Coronary artery (tissue), 2 donors: ENCODE measurements around the gene OR2A5.

Experiments used
- DNase-seq: peaks from one replicate; pipeline ENCODE4 v3.0.0-alpha.2; 2017; ENCODE audit warnings: low spot score
- H3K27ac ChIP-seq, 2 donors: fragments of 200-600 bp; sonication (generic); one replicate each; pipeline ENCODE4 v1.5.1; 2016 to 2019
- H3K4me3 ChIP-seq: fragments of 200-600 bp; sonication (generic); 2 replicates; pipeline ENCODE4 v1.5.1; 2016; ENCODE audit warnings: mild to moderate bottlenecking, moderate library complexity
- CTCF ChIP-seq: fragments of 200-600 bp; sonication (generic); IDR thresholded peaks from one replicate; pipeline ENCODE4 v1.5.1; 2019; ENCODE audit warnings: antibody characterized with exemption

OR2A5 gene

GRCh38 chr7:144011458-144012230 is 37.1 kb upstream of the OR2A5 start:
- Histone ChIP-seq H3K4me3 (no peak overlapping the region), H3K27ac (no peak overlapping the region)
- no peak for DNase-seq
- no peak for TF ChIP-seq CTCF

- TF ChIP-seq CTCF = no peak
- H3K27ac ChIP-seq = no peak overlapping the region
- no peak for DNase-seq
- no peak overlapping the region for H3K4me3 ChIP-seq
These were observed 30.7 kb upstream of the OR2A5 start for GRCh38 chr7:144018065-144018464.

GRCh38 chr7:144019457-144019856 is 29.3 kb upstream of the OR2A5 start:
- no peak for TF ChIP-seq CTCF
- Histone ChIP-seq H3K27ac (no peak overlapping the region), H3K4me3 (no peak overlapping the region)
- no peak for DNase-seq

- DNase-seq = no peak
- no peak for TF ChIP-seq CTCF
- H3K4me3 ChIP-seq = no peak overlapping the region
- H3K27ac ChIP-seq = no peak overlapping the region
These were observed 28.4 kb upstream of the OR2A5 start for GRCh38 chr7:144020340-144020739.

GRCh38 chr7:144022169-144022568 is 26.6 kb upstream of the OR2A5 start:
- no peak for TF ChIP-seq CTCF
- Histone ChIP-seq H3K4me3 (no peak overlapping the region), H3K27ac (no peak overlapping the region)
- DNase-seq = no peak

- Histone ChIP-seq H3K4me3 (no peak overlapping the region), H3K27ac (no peak overlapping the region)
- TF ChIP-seq CTCF = no peak
- DNase-seq = no peak
These were observed 25.4 kb upstream of the OR2A5 start for GRCh38 chr7:144023171-144023827.

- TF ChIP-seq CTCF = no peak
- Histone ChIP-seq H3K27ac (no peak overlapping the region), H3K4me3 (no peak overlapping the region)
- DNase-seq = no peak
These were observed 24.5 kb upstream of the OR2A5 start for GRCh38 chr7:144024213-144024612.
